HFF-Myc (cell line): ENCODE data around the gene ALAD.

Experiments
- DNase-seq: peaks from one replicate; pipeline ENCODE4 v3.0.0-alpha.2; 2011; ENCODE audit warnings: low read depth; ENCODE audit errors: extremely low read depth
- H3K4me3 ChIP-seq: replicated peaks from 2 replicates; pipeline ENCODE4 v1.5.1; 2011; ENCODE audit warnings: low read depth, mild to moderate bottlenecking, control low read depth, low read length
- TF ChIP-seq, protein P1 (sequence below): IDR thresholded peaks from 2 replicates; pipeline ENCODE4 v1.5.1; 2012; ENCODE audit warnings: mild to moderate bottlenecking, low read depth, low read length, control low read depth; ENCODE audit errors: missing control alignments

Gene ALAD

DNA sequence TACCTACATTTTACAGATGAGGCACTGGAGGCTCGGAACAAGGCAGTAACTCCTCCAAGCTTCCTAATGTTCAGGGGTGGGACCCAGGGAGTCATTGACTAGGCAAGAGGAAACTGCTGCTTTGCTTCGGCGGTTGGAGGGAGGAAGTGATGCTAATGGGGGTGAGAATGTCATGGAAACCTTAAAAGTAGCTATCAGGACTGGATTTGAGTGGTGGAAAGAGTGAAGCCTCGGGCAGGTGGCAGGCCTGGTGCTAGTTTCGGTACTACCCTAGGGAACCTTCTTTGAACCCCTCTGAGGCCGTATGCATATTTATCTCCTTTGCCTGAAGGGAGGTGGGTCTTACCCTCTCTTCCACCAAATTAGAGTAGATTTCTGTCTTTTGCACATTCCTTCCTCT is 50.1 kb downstream of the ALAD start:
- TF ChIP-seq, protein P1, sequence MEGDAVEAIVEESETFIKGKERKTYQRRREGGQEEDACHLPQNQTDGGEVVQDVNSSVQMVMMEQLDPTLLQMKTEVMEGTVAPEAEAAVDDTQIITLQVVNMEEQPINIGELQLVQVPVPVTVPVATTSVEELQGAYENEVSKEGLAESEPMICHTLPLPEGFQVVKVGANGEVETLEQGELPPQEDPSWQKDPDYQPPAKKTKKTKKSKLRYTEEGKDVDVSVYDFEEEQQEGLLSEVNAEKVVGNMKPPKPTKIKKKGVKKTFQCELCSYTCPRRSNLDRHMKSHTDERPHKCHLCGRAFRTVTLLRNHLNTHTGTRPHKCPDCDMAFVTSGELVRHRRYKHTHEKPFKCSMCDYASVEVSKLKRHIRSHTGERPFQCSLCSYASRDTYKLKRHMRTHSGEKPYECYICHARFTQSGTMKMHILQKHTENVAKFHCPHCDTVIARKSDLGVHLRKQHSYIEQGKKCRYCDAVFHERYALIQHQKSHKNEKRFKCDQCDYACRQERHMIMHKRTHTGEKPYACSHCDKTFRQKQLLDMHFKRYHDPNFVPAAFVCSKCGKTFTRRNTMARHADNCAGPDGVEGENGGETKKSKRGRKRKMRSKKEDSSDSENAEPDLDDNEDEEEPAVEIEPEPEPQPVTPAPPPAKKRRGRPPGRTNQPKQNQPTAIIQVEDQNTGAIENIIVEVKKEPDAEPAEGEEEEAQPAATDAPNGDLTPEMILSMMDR = no peak
- DNase-seq = no peak
- H3K4me3 ChIP-seq = no peak overlapping the region

- TF ChIP-seq, protein P1 = no peak
- no peak overlapping the region for H3K4me3 ChIP-seq
- DNase-seq = no peak
These were observed 50.9 kb downstream of the ALAD start for GRCh38 chr9:113350107-113350661.

GRCh38 chr9:113349445-113350094 is 51.5 kb downstream of the ALAD start, which contains the start of gene BSPRY:
BSPRY (plus strand) TSS chr9:113349541; CDS start chr9:113349580, 39 bp downstream.
- no peak for DNase-seq
- TF ChIP-seq, protein P1 = no peak
- H3K4me3 ChIP-seq = no peak within 1 kb of the TSS

- TF ChIP-seq, protein P1 = no peak
- H3K4me3 ChIP-seq = no peak overlapping the region
- no peak for DNase-seq
These were observed 52.0 kb downstream of the ALAD start for GRCh38 chr9:113349066-113349444.

DNA sequence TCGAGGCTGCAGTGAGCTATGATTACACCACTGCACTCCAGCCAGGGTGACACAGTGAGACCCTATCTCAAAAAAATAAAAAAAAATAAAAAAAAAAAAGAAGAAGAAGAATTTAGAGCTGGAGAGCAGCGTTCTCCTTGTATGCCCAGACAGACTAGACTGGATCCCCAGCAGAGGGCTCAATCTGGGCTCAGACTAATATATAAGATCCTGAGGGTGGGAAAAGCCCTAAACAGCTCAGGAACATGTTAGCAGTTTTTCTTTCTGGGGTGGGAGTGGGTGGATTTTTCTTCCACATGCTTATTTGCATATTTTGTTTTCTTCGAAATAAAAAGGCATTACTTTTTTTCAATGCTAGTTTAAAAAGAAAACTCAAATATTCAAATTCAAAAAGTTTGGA is 52.6 kb downstream of the ALAD start:
- H3K4me3 ChIP-seq = no peak overlapping the region
- DNase-seq = no peak
- TF ChIP-seq, protein P1 = no peak

GRCh38 chr9:113345671-113346070 is 55.4 kb downstream of the ALAD start:
- H3K4me3 ChIP-seq = no peak overlapping the region
- no peak for DNase-seq
- TF ChIP-seq, protein P1 = no peak
